Trophoblast cell (in vitro differentiated cells and primary cell): ENCODE data around the gene CCZ1.
"Not testable (repeated sequence)": the region's sequence is repeated elsewhere in the genome, so short reads cannot be mapped to it uniquely, and the experiment has no call there.

Source experiments
- DNase-seq, 2 donors: peaks; one replicate each; pipeline ENCODE4 v3.0.0-alpha.2; 2016
- H2AFZ ChIP-seq: 2 replicates; pipeline ENCODE4 v1.6.1; 2013; ENCODE audit warnings: low read length, moderate library complexity, mild to moderate bottlenecking; ENCODE audit not compliant: insufficient read depth, poor library complexity
- H2AK5ac ChIP-seq: 2 replicates; pipeline ENCODE4 v1.6.1; 2013; ENCODE audit warnings: mild to moderate bottlenecking, low read length
- H2BK120ac ChIP-seq: 2 replicates; pipeline ENCODE4 v1.6.1; 2013; ENCODE audit warnings: low read length, mild to moderate bottlenecking, moderate library complexity; ENCODE audit not compliant: insufficient read depth, poor library complexity
- H2BK12ac ChIP-seq: 2 replicates; pipeline ENCODE4 v1.6.1; 2013; ENCODE audit warnings: mild to moderate bottlenecking, low read length, moderate library complexity
- H2BK5ac ChIP-seq: 2 replicates; pipeline ENCODE4 v1.6.1; 2013; ENCODE audit warnings: low read length, low read depth, moderate library complexity, mild to moderate bottlenecking; ENCODE audit not compliant: poor library complexity
- H3K14ac ChIP-seq: 2 replicates; pipeline ENCODE4 v1.6.1; 2013; ENCODE audit warnings: mild to moderate bottlenecking, low read length
- H3K18ac ChIP-seq: 2 replicates; pipeline ENCODE4 v1.6.1; 2013; ENCODE audit warnings: mild to moderate bottlenecking, low read length
- H3K23ac ChIP-seq: 2 replicates; pipeline ENCODE4 v1.6.1; 2013; ENCODE audit warnings: low read length
- H3K27ac ChIP-seq: 2 replicates; pipeline ENCODE4 v1.5.1; 2013; ENCODE audit warnings: low read depth, mild to moderate bottlenecking, inconsistent platforms, low read length, moderate library complexity
- H3K27me3 ChIP-seq: 2 replicates; pipeline ENCODE4 v1.6.1; 2013; ENCODE audit warnings: inconsistent platforms, mild to moderate bottlenecking, low read length, moderate library complexity; ENCODE audit not compliant: insufficient read depth
- H3K36me3 ChIP-seq, 2 experiments: 1 replicate in 1 of 2; 2 replicates in 1 of 2; pipeline ENCODE4 v1.6.1; 2013; ENCODE audit warnings: low read length in 2 of 2, mild to moderate bottlenecking in 2 of 2, moderate library complexity in 1 of 2; ENCODE audit not compliant: insufficient read depth in 2 of 2, control insufficient read depth in 1 of 2
- H3K4ac ChIP-seq: 2 replicates; pipeline ENCODE4 v1.6.1; 2013; ENCODE audit warnings: low read depth, mild to moderate bottlenecking, low read length, moderate library complexity
- H3K4me1 ChIP-seq, 2 experiments: 1 replicate in 1 of 2; 2 replicates in 1 of 2; pipeline ENCODE4 v1.6.1; 2013; ENCODE audit warnings: low read length in 2 of 2, mild to moderate bottlenecking in 2 of 2, moderate library complexity in 1 of 2; ENCODE audit not compliant: insufficient read depth in 2 of 2, control insufficient read depth in 1 of 2
- H3K4me2 ChIP-seq: 2 replicates; pipeline ENCODE4 v1.6.1; 2013; ENCODE audit warnings: inconsistent platforms, mild to moderate bottlenecking, low read length, moderate library complexity
- H3K4me3 ChIP-seq: 2 replicates; pipeline ENCODE4 v1.5.1; 2013; ENCODE audit warnings: mild to moderate bottlenecking, low read depth, low read length, inconsistent platforms
- H3K79me1 ChIP-seq: one replicate; pipeline ENCODE4 v1.6.1; 2013; ENCODE audit warnings: low read length
- H3K79me2 ChIP-seq: 2 replicates; pipeline ENCODE4 v1.6.1; 2013; ENCODE audit warnings: low read length, mild to moderate bottlenecking; ENCODE audit not compliant: control insufficient read depth, insufficient read depth, poor library complexity
- H3K9ac ChIP-seq: 2 replicates; pipeline ENCODE4 v1.6.1; 2013; ENCODE audit warnings: mild to moderate bottlenecking, low read length
- H3K9me3 ChIP-seq: 2 replicates; pipeline ENCODE4 v1.6.1; 2013; ENCODE audit warnings: low read depth, mild to moderate bottlenecking, control low read depth, inconsistent platforms, low read length; ENCODE audit not compliant: insufficient read depth
- H4K12ac ChIP-seq: 2 replicates; pipeline ENCODE4 v1.6.1; 2013; ENCODE audit warnings: low read depth, mild to moderate bottlenecking, low read length, moderate library complexity
- H4K8ac ChIP-seq: 2 replicates; pipeline ENCODE4 v1.6.1; 2013; ENCODE audit warnings: low read depth, mild to moderate bottlenecking, low read length, moderate library complexity
- H4K91ac ChIP-seq: one replicate; pipeline ENCODE4 v1.6.1; 2013; ENCODE audit warnings: low read depth, mild to moderate bottlenecking, low read length, moderate library complexity
- WGBS: extraction: QIAGEN DNeasy Blood & Tissue Kit; methylation state at CpG from one replicate; pipeline ENCODE4 v1.1.7; 2013; ENCODE audit warnings: missing lambda C conversion rate; ENCODE audit not compliant: insufficient read length, insufficient coverage; ENCODE audit errors: extremely low coverage; 5-methylcytosine and 5-hydroxymethylcytosine counted together

Gene CCZ1

GRCh38 chr7:5924180-5924579 is 25.6 kb downstream of the CCZ1 start:
- H4K8ac ChIP-seq, H3K27me3 ChIP-seq, H3K36me3 ChIP-seq, H2BK5ac ChIP-seq, H3K79me2 ChIP-seq, DNase-seq, H4K12ac ChIP-seq, H3K14ac ChIP-seq, H2AFZ ChIP-seq, H3K9me3 ChIP-seq, H2BK120ac ChIP-seq, H2AK5ac ChIP-seq, H3K4me3 ChIP-seq, H3K18ac ChIP-seq, H3K4me1 ChIP-seq, H3K27ac ChIP-seq, H4K91ac ChIP-seq, H3K79me1 ChIP-seq, H3K4me2 ChIP-seq, H3K4ac ChIP-seq, H3K9ac ChIP-seq, H2BK12ac ChIP-seq, H3K23ac ChIP-seq: not testable (repeated sequence)
- no CpG with 5 or more reads among the region's 2 CpGs for WGBS

GRCh38 chr7:5924630-5925029 is 26.1 kb downstream of the CCZ1 start:
- H3K4me1 ChIP-seq, H2BK5ac ChIP-seq, H3K79me1 ChIP-seq, H3K27me3 ChIP-seq, H3K9me3 ChIP-seq, H4K8ac ChIP-seq, H2BK12ac ChIP-seq, H3K4me3 ChIP-seq, H3K9ac ChIP-seq, H3K23ac ChIP-seq, H3K79me2 ChIP-seq, H4K12ac ChIP-seq, H4K91ac ChIP-seq, DNase-seq, H3K4me2 ChIP-seq, H2BK120ac ChIP-seq, H3K4ac ChIP-seq, H2AK5ac ChIP-seq, H2AFZ ChIP-seq, H3K27ac ChIP-seq, H3K36me3 ChIP-seq, H3K14ac ChIP-seq, H3K18ac ChIP-seq: not testable (repeated sequence)
- WGBS, result no CpG with 5 or more reads among the region's 12 CpGs

DNA sequence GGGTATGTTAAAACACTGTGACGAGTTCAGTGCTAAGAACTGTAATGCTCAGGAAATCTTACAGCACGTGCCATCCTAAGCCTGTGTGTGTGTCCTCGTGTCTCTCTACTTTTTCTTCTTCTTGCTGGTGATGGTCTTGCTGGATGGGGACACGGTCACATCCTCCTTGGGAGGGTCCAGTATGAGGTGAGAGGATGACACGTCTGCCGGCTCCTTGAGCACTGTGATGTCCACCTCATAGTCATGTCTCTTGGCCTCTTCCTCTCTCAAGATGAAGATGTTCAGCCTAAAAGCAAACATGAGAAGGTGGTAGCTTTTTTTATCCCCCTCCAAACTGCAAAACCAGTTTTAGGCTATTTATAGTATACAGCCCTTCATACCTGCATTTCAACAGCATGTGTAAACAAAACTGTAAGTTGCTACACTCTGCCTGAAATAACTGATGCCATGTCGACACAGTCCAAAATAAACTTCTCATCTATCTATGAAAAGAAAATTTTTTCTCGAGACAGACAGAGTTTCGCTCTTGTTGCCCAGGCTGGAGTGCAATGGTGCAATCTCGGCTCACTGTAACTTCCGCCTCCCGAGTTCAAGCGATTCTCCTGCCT is 27.8 kb downstream of the CCZ1 start:
- H3K9ac ChIP-seq, H3K23ac ChIP-seq, H3K14ac ChIP-seq: not testable (repeated sequence)

DNA sequence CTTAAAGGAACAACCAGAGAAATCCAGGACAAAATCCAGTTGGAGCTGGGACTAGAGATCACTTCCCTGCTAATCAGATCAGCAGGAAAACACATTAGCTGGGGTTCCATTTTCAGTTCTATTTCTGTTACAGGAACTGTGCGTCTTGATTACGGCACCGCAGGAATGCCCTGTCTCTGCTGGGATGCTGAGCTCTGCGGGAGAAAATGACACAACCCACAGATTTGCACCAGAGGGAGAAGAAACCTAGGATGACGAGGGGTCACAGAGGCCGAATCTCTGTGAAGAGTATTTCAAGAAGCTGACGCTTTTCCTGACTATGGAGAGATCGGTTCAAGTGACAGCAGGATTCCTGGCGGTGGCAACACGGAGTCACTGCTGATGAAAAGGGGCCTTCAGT is 31.8 kb downstream of the CCZ1 start:
- not testable (repeated sequence) for H3K79me1 ChIP-seq

More for the DNA sequence above, 27.8 kb downstream of the CCZ1 start:
- H3K9me3 ChIP-seq, DNase-seq, H2BK5ac ChIP-seq, H3K18ac ChIP-seq, H3K4ac ChIP-seq, H4K8ac ChIP-seq, H3K4me1 ChIP-seq, H2AFZ ChIP-seq, H2BK12ac ChIP-seq, H3K27ac ChIP-seq, H2BK120ac ChIP-seq, H4K91ac ChIP-seq, H3K79me1 ChIP-seq, H3K27me3 ChIP-seq, H3K36me3 ChIP-seq, H2AK5ac ChIP-seq, H3K4me2 ChIP-seq, H4K12ac ChIP-seq, H3K79me2 ChIP-seq, H3K4me3 ChIP-seq: not testable (repeated sequence)
- WGBS, result no CpG with 5 or more reads among the region's 13 CpGs

More for the DNA sequence above, 31.8 kb downstream of the CCZ1 start:
- H3K4me1 ChIP-seq, H3K9ac ChIP-seq, H3K9me3 ChIP-seq, H2BK5ac ChIP-seq, DNase-seq, H2BK12ac ChIP-seq, H3K36me3 ChIP-seq, H3K4me2 ChIP-seq, H3K18ac ChIP-seq, H3K79me2 ChIP-seq, H2AFZ ChIP-seq, H3K4ac ChIP-seq, H3K27ac ChIP-seq, H3K4me3 ChIP-seq, H4K8ac ChIP-seq, H3K23ac ChIP-seq, H2BK120ac ChIP-seq, H2AK5ac ChIP-seq, H3K27me3 ChIP-seq, H4K12ac ChIP-seq, H3K14ac ChIP-seq, H4K91ac ChIP-seq: not testable (repeated sequence)
- no CpG with 5 or more reads among the region's 10 CpGs for WGBS
